ENCODE results near the gene FNIP1. TPM values are rescaled to one million over a fixed set of nuclear protein-coding genes. Genes with fewer than 3 reads are reported as not detected.
"Not testable (repeated sequence)": the region's sequence is repeated elsewhere in the genome, so short reads cannot be mapped to it uniquely, and the experiment has no call there.

The FNIP1 gene
- total and polyA plus RNA-seq, 2 donors: 8.3 to 71.7 TPM

DNA sequence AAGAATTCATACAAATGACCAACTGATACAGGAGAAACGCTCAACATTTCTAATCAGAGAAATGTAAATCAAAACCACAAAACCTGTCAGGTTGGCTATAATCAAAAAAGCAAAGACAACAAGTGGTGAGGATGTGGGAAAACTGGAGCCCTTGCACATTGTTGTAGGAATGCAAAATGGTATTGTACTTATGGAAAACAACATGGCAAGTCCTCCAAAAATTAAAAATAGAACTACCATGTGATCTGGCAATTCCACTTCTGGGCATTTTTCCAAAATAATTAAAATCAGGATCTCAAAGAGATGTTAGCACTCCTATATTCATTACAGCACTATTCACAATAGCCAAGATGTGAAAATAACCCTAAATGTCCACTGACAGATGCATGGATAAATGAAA is 76.1 kb downstream of the FNIP1 start:
- no peak overlapping the region for H3K4me3 ChIP-seq (ENCODE audit: low read depth, low read length)
- no peaks in the 10 kb centered on the region for H3K36me3 ChIP-seq (ENCODE audit: insufficient read depth)
- 87% methylated on average over 1 of the region's 1 CpG for WGBS
- no peak for DNase-seq (ENCODE audit: extremely low spot score)
- H3K4me1 ChIP-seq (ENCODE audit: insufficient read depth): no peaks in the 10 kb centered on the region
- H3K27ac ChIP-seq (ENCODE audit: low read depth): no peak overlapping the region

DNA sequence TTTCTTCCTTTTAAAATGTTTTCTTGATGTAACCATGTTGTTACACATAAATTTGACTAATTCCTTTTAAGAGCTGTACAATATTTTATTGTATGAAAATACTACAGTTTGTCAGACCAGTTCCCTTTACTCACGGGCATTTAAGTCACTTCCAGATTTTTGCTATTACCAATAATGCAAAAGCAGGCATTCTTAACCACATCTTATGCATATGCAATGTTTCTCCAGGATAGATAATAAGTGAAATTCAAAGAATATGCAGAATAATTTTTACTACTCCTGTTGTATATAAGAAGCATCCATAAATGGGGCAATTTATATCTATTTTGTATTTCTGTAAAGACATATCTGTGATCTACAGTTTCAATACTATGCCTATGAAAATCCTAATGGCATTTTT is 77.3 kb downstream of the FNIP1 start:
- H3K27ac ChIP-seq (ENCODE audit: low read depth): no peak overlapping the region
- H3K36me3 ChIP-seq (ENCODE audit: insufficient read depth): no peaks in the 10 kb centered on the region
- no peaks in the 10 kb centered on the region for H3K4me1 ChIP-seq (ENCODE audit: insufficient read depth)
- H3K4me3 ChIP-seq (ENCODE audit: low read depth, low read length): no peak overlapping the region
- DNase-seq (ENCODE audit: extremely low spot score): no peak
- WGBS: 90% methylated on average over 1 of the region's 1 CpG

DNA sequence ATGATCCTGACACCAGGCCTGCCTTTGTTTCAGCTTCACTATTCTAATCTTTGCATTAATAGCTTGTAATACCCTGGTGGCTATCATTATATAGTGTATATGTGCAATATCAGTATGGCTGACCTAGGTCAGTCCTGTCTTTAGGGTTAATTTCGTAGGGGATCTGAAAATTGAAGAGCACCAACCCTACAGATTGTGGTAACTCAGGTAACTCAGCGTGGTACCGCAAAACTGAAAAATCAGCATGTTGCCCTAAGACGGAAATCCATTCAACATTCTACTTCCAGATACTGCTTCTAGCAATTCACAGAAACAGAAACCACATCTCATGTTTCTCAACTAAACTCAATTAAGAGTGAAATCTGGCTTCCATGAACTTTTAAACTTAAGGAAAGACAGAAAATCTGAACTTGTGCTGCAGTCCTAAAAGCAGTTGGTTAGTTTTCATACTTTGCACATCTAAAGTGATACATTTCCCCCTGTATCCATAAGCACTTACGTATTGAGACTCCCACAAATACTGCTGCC is 78.3 kb downstream of the FNIP1 start:
- 96% methylated on average over 5 of the region's 5 CpGs for WGBS
- no peak overlapping the region for H3K4me3 ChIP-seq (ENCODE audit: low read depth, low read length)
- no peak overlapping the region for H3K27ac ChIP-seq (ENCODE audit: low read depth)
- no peak for DNase-seq (ENCODE audit: extremely low spot score)
- no peaks in the 10 kb centered on the region for H3K4me1 ChIP-seq (ENCODE audit: insufficient read depth)
- no peaks in the 10 kb centered on the region for H3K36me3 ChIP-seq (ENCODE audit: insufficient read depth)

DNA sequence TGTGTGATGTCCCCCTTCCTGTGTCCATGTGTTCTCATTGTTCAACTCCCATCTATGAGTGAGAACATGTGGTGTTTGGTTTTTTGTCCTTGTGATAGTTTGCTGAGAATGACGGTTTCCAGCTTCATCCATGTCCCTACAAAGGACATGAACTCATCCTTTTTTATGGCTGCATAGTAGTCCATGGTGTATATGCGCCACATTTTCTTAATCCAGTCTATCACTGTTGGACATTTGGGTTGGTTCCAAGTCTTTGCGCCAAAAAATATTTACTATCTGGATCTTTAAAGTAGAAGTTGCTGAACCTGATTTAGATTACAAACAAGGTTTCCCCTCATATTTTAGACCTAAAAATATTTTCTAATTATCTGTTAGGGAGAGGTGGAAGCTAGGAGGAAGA is 79.7 kb downstream of the FNIP1 start:
- not testable (repeated sequence) for H3K36me3 ChIP-seq (ENCODE audit: insufficient read depth); H3K4me1 ChIP-seq (ENCODE audit: insufficient read depth); H3K4me3 ChIP-seq (ENCODE audit: low read depth, low read length); H3K27ac ChIP-seq (ENCODE audit: low read depth); DNase-seq (ENCODE audit: extremely low spot score)
- 98% methylated on average over 3 of the region's 3 CpGs for WGBS

DNA sequence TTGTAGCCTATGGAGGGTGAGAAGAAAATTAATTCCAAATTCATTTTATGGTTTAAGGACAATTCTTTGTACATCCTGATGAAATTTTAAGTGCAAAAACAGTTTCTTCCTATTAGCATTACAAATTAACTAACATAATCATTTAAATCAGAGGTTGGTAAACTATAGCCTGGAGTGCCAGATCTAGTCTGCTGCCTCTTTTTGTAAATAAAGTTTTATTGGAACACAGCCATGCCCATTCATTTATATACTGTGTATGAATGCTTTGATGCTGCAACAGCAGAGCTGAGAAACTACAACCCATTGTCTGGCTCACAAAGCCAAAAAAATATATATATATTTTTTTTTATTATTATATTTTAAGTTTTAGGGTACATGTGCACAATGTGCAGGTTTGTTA is 80.2 kb downstream of the FNIP1 start:
- Histone ChIP-seq H3K4me3 (ENCODE audit: low read depth, low read length) (no peak overlapping the region), H3K36me3 (ENCODE audit: insufficient read depth) (no peaks in the 10 kb centered on the region), H3K4me1 (ENCODE audit: insufficient read depth) (no peaks in the 10 kb centered on the region), H3K27ac (ENCODE audit: low read depth) (no peak overlapping the region)
- no peak for DNase-seq (ENCODE audit: extremely low spot score)

DNA sequence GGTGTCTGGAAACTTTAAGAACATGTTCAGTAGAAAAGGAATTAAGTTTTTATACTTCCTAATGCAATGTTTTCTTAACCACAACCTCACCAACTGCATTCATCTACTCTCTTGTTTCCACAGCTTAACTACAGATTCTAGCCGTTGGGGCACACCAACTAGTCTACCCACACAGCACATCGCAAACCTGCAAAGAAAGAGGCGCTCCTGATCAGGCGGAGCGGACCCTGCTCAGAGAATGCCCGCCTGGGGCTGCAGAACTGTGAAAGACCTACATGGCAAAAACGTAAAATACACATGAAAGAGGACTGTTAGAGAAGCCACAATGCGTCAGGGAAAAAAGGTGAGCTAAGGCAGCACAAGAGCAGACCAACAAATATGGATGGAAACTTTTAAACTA is 86.4 kb downstream of the FNIP1 start:
- Histone ChIP-seq H3K27ac (ENCODE audit: low read depth) (no peak overlapping the region), H3K36me3 (ENCODE audit: insufficient read depth) (no peaks in the 10 kb centered on the region), H3K4me3 (ENCODE audit: low read depth, low read length) (no peak overlapping the region), H3K4me1 (ENCODE audit: insufficient read depth) (no peaks in the 10 kb centered on the region)
- WGBS: 93% methylated on average over 8 of the region's 8 CpGs
- no peak for DNase-seq (ENCODE audit: extremely low spot score)

DNA sequence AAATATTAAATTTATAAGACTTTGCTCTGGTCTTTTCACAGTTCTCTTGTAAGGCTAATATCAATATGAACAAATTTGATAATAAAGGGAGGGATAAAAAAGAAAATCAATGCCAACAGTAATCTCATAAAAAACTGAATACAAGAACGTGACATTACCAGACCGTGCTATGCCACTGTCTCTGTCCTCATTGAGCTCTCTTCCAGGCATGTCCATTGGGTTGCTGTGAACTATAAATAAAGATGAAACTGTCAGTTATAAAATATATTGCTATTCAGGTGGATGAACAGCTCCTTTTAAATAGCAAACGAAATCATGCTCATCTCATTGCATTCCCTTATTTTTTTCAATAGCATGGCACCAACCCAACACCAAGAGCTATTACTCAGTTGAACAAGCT is 87.8 kb downstream of the FNIP1 start:
- H3K27ac ChIP-seq (ENCODE audit: low read depth): no peak overlapping the region
- 87% methylated on average over 3 of the region's 3 CpGs for WGBS
- H3K36me3 ChIP-seq (ENCODE audit: insufficient read depth): no peaks in the 10 kb centered on the region
- no peak overlapping the region for H3K4me3 ChIP-seq (ENCODE audit: low read depth, low read length)
- DNase-seq (ENCODE audit: extremely low spot score): no peak
- no peaks in the 10 kb centered on the region for H3K4me1 ChIP-seq (ENCODE audit: insufficient read depth)

DNA sequence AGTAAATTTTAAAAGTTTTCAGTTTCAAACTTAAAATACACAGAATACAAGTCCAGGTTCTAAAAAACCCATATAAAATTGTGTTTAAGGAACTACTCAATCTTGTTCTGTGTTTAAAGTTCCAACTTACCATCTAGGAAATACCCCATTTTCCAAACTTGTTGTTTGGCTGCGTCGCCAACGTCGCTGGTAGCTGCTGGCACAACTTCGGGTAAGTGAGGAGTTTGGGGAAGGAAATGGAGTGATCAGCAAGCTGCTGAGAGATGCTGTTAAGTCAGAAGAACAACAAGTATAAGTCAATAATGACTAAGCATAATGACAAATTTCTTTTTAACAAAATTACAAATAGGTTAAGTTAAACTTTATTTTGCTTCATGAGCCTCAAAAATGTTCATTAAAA is 90.5 kb downstream of the FNIP1 start:
- Histone ChIP-seq H3K36me3 (ENCODE audit: insufficient read depth) (peaks cover 3% of the 10 kb centered on the region), H3K4me1 (ENCODE audit: insufficient read depth) (no peaks in the 10 kb centered on the region), H3K27ac (ENCODE audit: low read depth) (no peak overlapping the region), H3K4me3 (ENCODE audit: low read depth, low read length) (no peak overlapping the region)
- no peak for DNase-seq (ENCODE audit: extremely low spot score)
- WGBS: 89% methylated on average over 5 of the region's 5 CpGs

DNA sequence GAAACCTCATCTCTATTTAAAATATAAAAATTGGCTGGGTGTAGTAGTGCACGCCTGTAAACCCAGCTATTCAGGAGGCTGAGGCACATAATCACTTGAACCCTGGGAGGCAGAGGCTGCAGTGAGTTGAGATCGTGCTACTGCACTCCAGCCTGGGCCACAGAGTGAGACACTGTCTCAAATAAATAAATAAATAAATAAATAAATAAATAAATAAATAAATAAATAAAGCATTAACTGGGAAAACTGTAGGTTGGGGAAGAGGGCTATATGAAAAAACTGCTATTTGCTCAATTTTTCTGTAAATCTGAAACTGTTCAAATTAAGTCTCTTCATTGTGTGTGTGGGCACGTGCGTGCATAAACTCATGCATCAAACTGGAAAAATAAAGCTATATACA is 101.9 kb downstream of the FNIP1 start:
- no peak for DNase-seq (ENCODE audit: extremely low spot score)
- Histone ChIP-seq H3K36me3 (ENCODE audit: insufficient read depth) (peaks cover 2% of the 10 kb centered on the region), H3K27ac (ENCODE audit: low read depth) (no peak overlapping the region), H3K4me1 (ENCODE audit: insufficient read depth) (no peaks in the 10 kb centered on the region), H3K4me3 (ENCODE audit: low read depth, low read length) (no peak overlapping the region)
- 99% methylated on average over 4 of the region's 4 CpGs for WGBS

DNA sequence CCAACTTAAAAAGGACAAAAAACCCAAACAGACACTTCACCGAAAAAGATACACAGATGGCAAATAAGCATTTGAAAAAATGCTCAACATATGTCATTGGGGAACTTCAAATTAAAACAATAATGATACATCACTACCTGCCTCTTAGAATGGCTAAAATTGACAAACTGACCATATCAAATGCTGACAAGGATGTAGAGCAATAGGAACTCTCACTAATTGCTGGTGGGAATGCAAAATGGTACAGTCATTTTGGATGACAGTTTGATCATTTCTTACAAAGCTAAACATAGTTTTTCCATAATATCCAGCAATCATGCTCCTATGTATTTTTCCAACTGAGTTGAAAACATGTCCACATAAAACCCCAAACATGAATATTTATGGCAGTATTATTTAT is 102.9 kb downstream of the FNIP1 start:
- no peaks in the 10 kb centered on the region for H3K4me1 ChIP-seq (ENCODE audit: insufficient read depth)
- peaks cover 2% of the 10 kb centered on the region for H3K36me3 ChIP-seq (ENCODE audit: insufficient read depth)
- no peak for DNase-seq (ENCODE audit: extremely low spot score)
- no peak overlapping the region for H3K4me3 ChIP-seq (ENCODE audit: low read depth, low read length)
- 99% methylated on average over 1 of the region's 1 CpG for WGBS
- H3K27ac ChIP-seq (ENCODE audit: low read depth): no peak overlapping the region

DNA sequence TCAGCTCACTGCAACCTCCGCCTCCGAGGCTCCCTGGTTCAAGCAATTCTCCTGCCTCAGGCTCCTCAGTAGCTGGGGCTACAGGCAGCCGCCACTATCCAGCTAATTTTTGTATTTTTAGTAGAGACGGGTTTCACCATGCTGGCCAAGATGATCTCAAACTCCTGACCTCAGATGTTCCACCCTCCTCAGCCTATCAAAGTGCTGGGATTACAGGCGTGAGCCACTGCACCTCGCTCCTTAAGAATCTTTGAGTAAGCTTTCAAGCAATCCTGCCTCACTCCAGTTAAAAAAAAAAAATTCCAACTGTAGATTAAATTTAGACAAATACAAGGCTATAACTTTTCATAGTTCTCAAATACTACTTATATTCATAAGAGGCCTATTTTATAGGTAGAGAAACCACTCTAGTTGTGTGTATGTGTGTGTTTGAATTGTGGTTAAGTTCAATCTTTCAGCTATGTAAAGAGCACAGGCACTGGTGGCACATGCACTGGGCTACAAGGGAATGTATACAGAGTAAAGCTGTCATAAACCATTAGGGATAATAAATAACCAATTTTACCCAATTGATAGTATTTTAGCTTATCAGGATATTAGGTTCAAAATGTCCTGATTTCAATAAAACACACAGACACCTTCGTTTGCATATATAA is 111.2 kb downstream of the FNIP1 start:
- Histone ChIP-seq H3K27ac (ENCODE audit: low read depth) (no peak overlapping the region), H3K4me1 (ENCODE audit: insufficient read depth) (no peaks in the 10 kb centered on the region), H3K36me3 (ENCODE audit: insufficient read depth) (peaks cover 5% of the 10 kb centered on the region), H3K4me3 (ENCODE audit: low read depth, low read length) (no peak overlapping the region)
- DNase-seq (ENCODE audit: extremely low spot score): no peak
- WGBS: 84% methylated on average over 7 of the region's 7 CpGs

DNA sequence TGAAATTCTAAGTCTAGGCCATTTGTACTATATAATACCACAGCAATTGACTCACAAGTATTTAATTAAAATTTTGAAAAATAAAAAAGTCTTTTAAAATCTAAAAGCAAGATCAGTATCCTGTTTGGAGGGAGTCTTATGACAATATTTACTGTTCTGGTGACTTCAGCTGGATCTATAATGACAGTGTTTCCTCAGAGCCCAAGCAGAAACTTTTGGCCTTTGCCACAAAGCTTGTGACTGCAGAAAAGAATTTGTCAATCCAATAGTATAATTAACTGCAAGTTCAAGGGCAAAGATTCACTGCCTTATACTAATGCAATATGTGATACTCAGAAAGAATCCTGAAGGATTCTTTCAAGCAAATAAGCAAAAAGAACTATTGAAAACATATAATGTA is 112.2 kb downstream of the FNIP1 start:
- H3K4me1 ChIP-seq (ENCODE audit: insufficient read depth): no peaks in the 10 kb centered on the region
- no peak overlapping the region for H3K4me3 ChIP-seq (ENCODE audit: low read depth, low read length)
- no peak overlapping the region for H3K27ac ChIP-seq (ENCODE audit: low read depth)
- no peak for DNase-seq (ENCODE audit: extremely low spot score)
- H3K36me3 ChIP-seq (ENCODE audit: insufficient read depth): peaks cover 2% of the 10 kb centered on the region

DNA sequence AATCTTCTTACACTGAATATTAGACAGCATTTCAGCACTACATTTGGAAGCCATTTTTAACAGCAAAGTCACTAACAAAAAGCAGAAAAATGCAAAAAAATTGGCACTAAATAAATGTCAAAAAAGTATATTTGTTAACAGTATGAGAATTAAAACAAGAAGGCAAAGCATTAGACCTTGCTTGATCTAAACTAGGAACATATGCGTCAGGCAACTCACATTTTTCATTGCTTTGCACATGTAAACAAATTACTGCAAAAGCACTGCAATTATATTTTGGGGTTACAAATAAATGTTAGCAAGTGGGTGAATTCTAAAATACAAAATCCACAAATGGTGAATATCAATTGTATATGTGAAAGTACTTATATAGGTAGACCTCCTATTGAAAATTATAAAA is 112.8 kb downstream of the FNIP1 start:
- WGBS: 76% methylated on average over 1 of the region's 1 CpG

DNA sequence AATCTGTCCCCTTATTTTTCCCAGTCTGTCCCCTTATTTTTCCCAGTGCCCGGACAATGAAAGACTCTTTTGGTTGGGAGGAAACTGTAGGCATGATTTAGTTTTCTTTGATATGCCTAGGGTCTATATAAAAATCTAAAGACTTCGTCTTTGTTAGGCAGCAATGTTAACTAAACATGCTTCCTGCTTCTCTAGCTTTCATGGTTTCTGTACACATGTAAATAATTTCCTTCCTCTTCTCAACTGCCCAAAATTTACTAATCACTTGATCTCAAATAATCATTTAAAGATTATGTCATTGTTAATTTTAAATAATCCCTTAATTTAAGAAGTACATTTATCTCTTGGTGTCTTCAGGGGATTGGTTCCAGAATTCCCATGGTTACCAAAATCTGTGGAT is 114.0 kb downstream of the FNIP1 start:
- Histone ChIP-seq H3K36me3 (ENCODE audit: insufficient read depth) (peaks cover 2% of the 10 kb centered on the region), H3K27ac (ENCODE audit: low read depth) (no peak overlapping the region), H3K4me1 (ENCODE audit: insufficient read depth) (no peaks in the 10 kb centered on the region), H3K4me3 (ENCODE audit: low read depth, low read length) (no peak overlapping the region)
- WGBS: 88% methylated on average over 2 of the region's 2 CpGs
- no peak for DNase-seq (ENCODE audit: extremely low spot score)

More for the DNA sequence above, 112.8 kb downstream of the FNIP1 start:
- Histone ChIP-seq H3K36me3 (ENCODE audit: insufficient read depth) (peaks cover 2% of the 10 kb centered on the region), H3K4me1 (ENCODE audit: insufficient read depth) (no peaks in the 10 kb centered on the region), H3K4me3 (ENCODE audit: low read depth, low read length) (no peak overlapping the region), H3K27ac (ENCODE audit: low read depth) (no peak overlapping the region)
- DNase-seq (ENCODE audit: extremely low spot score): no peak

DNA sequence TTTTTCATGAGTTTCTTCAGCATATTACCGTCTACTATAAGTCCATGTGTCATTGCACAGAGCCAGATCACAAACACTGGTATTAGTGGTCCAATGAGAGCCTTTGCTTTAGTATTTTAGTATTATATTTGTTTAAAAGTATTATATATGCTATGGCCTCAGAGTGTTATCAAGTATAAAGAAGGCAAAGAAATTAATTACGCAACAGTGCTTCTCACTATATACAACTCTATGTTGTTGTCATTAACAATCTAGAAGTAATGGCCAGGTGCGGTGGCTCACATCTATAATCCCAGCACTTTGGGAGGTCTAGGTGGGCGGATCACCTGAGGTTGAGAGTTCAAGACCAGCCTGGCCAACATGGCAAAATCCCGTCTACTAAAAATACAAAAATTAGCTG is 114.6 kb downstream of the FNIP1 start:
- peaks cover 2% of the 10 kb centered on the region for H3K36me3 ChIP-seq (ENCODE audit: insufficient read depth)
- no peaks in the 10 kb centered on the region for H3K4me1 ChIP-seq (ENCODE audit: insufficient read depth)
- no peak for DNase-seq (ENCODE audit: extremely low spot score)
- H3K27ac ChIP-seq (ENCODE audit: low read depth): no peak overlapping the region
- 98% methylated on average over 5 of the region's 5 CpGs for WGBS
- H3K4me3 ChIP-seq (ENCODE audit: low read depth, low read length): no peak overlapping the region
